Natural killer cell treated with Interleukin-12 subunit alpha and Interleukin-12 subunit beta and Interleukin-15 and Interleukin-18, amount 100 ng/mL, for 72 hours (primary cell): ENCODE results near the gene PDHA1. TPM values are rescaled to one million over a fixed set of nuclear protein-coding genes. Genes with fewer than 3 reads are reported as not detected.

Experiments used
- ATAC-seq, 2 donors: fragments of 150-1000 bp; cut with Tn5 transposase in 1 of 2; sonication (Bioruptor Pico), chemical (Tn5 transposase) in 1 of 2; 2 replicates each; pipeline ENCODE4 v1.10.0; 2021
- DNase-seq: peaks from one replicate; pipeline ENCODE4 v3.0.0; 2022; ENCODE audit warnings: low spot score
- H3K27ac Mint-ChIP-seq, 2 donors: 1 replicate in 1 of 2; 2 replicates in 1 of 2; pipeline ENCODE4 v1.8.0; 2022; ENCODE audit warnings: mixed read lengths in 2 of 2, mild to moderate bottlenecking in 1 of 2, moderate library complexity in 1 of 2
- H3K27me3 Mint-ChIP-seq, 2 donors: 1 replicate in 1 of 2; 2 replicates in 1 of 2; pipeline ENCODE4 v1.8.0; 2022; ENCODE audit warnings: mixed read lengths in 2 of 2
- H3K36me3 Mint-ChIP-seq: one replicate; pipeline ENCODE4 v1.8.0; 2022; ENCODE audit warnings: mixed read lengths
- H3K4me1 Mint-ChIP-seq, 2 donors: 1 replicate in 1 of 2; 2 replicates in 1 of 2; pipeline ENCODE4 v1.8.0; 2022; ENCODE audit warnings: low read depth in 2 of 2, mixed read lengths in 2 of 2, mild to moderate bottlenecking in 1 of 2
- H3K4me3 Mint-ChIP-seq: one replicate; pipeline ENCODE4 v1.8.0; 2022; ENCODE audit warnings: mixed read lengths
- H3K9me3 Mint-ChIP-seq: 2 replicates; pipeline ENCODE4 v1.8.0; 2022; ENCODE audit warnings: mixed read lengths
- total RNA-seq, 2 donors: library from RNA; stranded (reverse); gene quantifications; one replicate each; pipeline ENCODE4 v1.2.3, GENCODE V29; 2022

Gene PDHA1
- total RNA-seq, 2 donors from 2014 or later, result 141 to 201 TPM

GRCh38 chrX:19388741-19389140, 45.0 kb downstream of the PDHA1 start:
- Mint-ChIP-seq H3K9me3 (no peaks in the 10 kb centered on the region), H3K27me3 (peaks cover 0 to 2% of the 10 kb centered on the region in 2 donors), H3K27ac (no peak overlapping the region), H3K4me1 (no peaks in the 10 kb centered on the region), H3K36me3 (no peaks in the 10 kb centered on the region), H3K4me3 (no peak overlapping the region)
- DNase-seq (no peak), ATAC-seq (no peak)

DNA sequence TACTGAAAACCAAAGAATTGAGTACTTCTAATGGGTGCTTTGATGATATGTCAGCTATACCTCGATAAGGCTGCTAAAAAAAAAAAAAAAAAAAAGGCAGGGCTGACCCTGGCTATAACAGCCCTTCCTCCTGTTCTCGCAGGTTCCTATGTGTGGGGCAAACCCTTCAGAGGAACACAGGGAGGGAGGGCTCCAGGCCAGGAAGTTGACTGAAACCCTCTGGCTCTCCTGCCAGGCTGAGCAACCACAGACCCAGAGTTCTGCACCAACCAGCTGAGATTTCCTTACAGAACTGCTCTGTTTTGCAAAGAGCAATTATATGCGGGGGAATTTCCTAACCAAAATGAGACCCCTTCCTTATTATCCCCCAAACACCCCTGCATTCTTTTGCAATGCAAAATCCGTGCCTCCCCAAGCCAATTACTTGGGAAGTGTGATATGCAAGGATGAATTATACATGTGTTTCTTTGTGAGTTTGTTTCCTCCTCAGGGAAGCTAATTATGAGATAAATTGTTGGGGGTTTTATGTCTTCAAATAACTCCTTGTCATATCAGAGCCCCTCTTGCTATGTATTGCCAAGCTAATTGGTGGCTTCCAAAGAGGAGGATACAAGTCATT, 45.6 kb downstream of the PDHA1 start:
- H3K4me3 Mint-ChIP-seq, result no peak overlapping the region
- no peaks in the 10 kb centered on the region for H3K36me3 Mint-ChIP-seq
- DNase-seq (no peak), ATAC-seq (no peak)
- H3K9me3 Mint-ChIP-seq, result no peaks in the 10 kb centered on the region
- H3K4me1 Mint-ChIP-seq, result no peaks in the 10 kb centered on the region
- peaks cover 0 to 2% of the 10 kb centered on the region in 2 donors for H3K27me3 Mint-ChIP-seq
- no peak overlapping the region for H3K27ac Mint-ChIP-seq

DNA sequence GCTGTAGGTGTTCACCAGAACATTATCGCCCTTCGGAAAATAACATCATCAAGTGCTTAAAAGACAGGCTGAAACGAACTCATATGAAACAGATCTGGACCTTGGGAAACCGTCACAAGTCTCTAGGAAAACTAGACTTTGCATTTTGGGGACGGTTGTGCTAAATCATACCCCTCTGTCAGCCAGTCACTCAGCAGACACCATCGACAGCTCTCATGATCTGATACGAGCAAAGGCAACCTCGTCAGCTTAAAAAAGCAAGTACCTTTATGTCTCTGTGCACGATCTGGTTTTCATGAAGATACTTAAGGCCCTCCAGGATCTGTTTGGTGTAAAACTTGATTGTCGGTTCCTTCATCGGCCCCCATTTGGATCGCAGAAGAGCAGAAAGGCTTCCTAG, 48.4 kb downstream of the PDHA1 start:
- Mint-ChIP-seq H3K36me3 (no peaks in the 10 kb centered on the region), H3K27ac (no peak overlapping the region), H3K4me1 (no peaks in the 10 kb centered on the region), H3K4me3 (no peak overlapping the region), H3K9me3 (no peaks in the 10 kb centered on the region), H3K27me3 (peaks cover 0 to 3% of the 10 kb centered on the region in 2 donors)
- ATAC-seq (no peak), DNase-seq (no peak)

- no peak for ATAC-seq
- H3K9me3 Mint-ChIP-seq, result no peaks in the 10 kb centered on the region
- no peak for DNase-seq
- no peaks in the 10 kb centered on the region for H3K36me3 Mint-ChIP-seq
- H3K27me3 Mint-ChIP-seq, result peaks cover 0 to 3% of the 10 kb centered on the region in 2 donors
- H3K4me3 Mint-ChIP-seq, result no peak overlapping the region
- no peaks in the 10 kb centered on the region for H3K4me1 Mint-ChIP-seq
- no peak overlapping the region for H3K27ac Mint-ChIP-seq
Measured at GRCh38 chrX:19392703-19393102, 49.0 kb downstream of the PDHA1 start.

DNA sequence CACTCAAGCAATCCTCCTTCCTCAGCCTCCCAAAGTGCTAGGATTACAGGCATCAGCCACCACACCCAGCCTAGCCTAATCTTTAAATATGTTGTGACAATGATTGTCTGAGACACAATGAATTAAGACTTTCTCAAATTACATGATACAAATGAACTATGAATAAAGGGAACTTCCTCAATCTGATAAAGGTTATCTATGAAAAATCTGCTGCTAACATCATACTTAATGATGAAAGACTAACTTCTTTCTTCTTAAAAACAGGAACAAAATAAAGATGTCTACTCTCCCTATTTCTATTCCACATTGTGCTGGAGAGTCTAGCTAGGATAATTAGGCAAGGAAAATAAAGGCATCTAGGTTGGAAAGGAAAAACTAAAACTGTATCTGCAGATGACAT, 60.0 kb downstream of the PDHA1 start:
- Mint-ChIP-seq H3K27me3 (peaks cover 5 to 12% of the 10 kb centered on the region in 2 donors), H3K4me3 (no peak overlapping the region), H3K36me3 (no peaks in the 10 kb centered on the region), H3K27ac (no peak overlapping the region), H3K9me3 (no peaks in the 10 kb centered on the region), H3K4me1 (no peaks in the 10 kb centered on the region)
- DNase-seq (no peak), ATAC-seq (no peak)

GRCh38 chrX:19410259-19410658, 66.5 kb downstream of the PDHA1 start:
- Mint-ChIP-seq H3K36me3 (no peaks in the 10 kb centered on the region), H3K9me3 (no peaks in the 10 kb centered on the region), H3K27ac (no peak overlapping the region), H3K4me1 (no peaks in the 10 kb centered on the region), H3K27me3 (peaks cover 8 to 10% of the 10 kb centered on the region in 2 donors), H3K4me3 (no peak overlapping the region)
- DNase-seq (no peak), ATAC-seq (no peak)

Other genes with a start within 250 kb of the PDHA1 start
- gene ADGRG2, start 221.5 kb upstream of the PDHA1 start, total RNA-seq, result under 1 TPM in 1 of 2 donors, not detected in 1; 0.11 TPM
- gene MAP3K15, start 171.6 kb downstream of the PDHA1 start, total RNA-seq, result under 1 TPM in 1 of 2 donors, not detected in 1; 0.17 TPM